ENCODE results near the gene ATP2B3.

Gene ATP2B3

DNA sequence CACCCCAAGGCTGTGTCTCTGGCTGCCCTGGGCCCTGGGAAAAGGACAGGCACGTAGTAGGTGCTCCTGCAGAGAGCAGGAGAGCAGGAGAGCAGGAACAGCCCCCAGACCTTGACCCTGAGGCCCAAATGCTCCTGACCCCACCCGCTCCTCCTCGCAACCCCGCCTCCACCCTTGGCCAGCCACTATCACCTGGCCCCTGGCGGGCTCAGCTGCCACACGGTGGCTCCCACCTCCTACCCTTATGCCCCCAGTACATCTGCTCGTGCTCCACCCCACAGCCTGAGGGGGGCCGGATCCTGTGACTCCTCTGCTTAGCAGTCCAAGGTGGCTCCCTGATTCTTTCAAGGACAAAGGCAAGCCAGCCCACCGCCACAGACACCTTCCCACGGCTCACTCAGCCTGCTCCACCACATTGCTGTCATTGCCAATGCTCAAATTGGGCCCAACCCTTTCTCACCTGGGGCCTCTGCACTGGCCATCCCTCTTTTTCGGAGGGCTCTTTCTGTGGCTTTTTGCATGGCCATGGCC lies 41.6 kb upstream of the ATP2B3 start:
- Histone ChIP-seq H3K79me2 (ENCODE audit: insufficient read depth, low read length) (no peaks in the 10 kb centered on the region), H3K27me3 (ENCODE audit: insufficient read depth, low read length, poor library complexity, severe bottlenecking) (no peaks in the 10 kb centered on the region), H3K36me3 (ENCODE audit: insufficient read depth, low read length) (no peaks in the 10 kb centered on the region), H3K4me1 (ENCODE audit: insufficient read depth, low read length, poor library complexity, severe bottlenecking) (no peaks in the 10 kb centered on the region), H3K9me2 (replicated peaks; ENCODE audit: low read depth, low read length) (no peaks in the 10 kb centered on the region), H4K20me1 (ENCODE audit: insufficient read depth, low read length, poor library complexity, severe bottlenecking) (no peaks in the 10 kb centered on the region), H3K9me3 (ENCODE audit: insufficient read depth, low read depth, low read length) (no peaks in the 10 kb centered on the region), H3K9ac (ENCODE audit: low read depth, low read length, poor library complexity, severe bottlenecking) (no peak overlapping the region), H3F3A (ENCODE audit: low read depth) (no peaks in the 10 kb centered on the region), H3K4me3 (ENCODE audit: low read length, poor library complexity, severe bottlenecking) (no peak overlapping the region), H3K4me2 (ENCODE audit: low read depth, low read length, poor library complexity, severe bottlenecking) (no peak overlapping the region), H2AFZ (ENCODE audit: low read length) (no peak overlapping the region)
- TF ChIP-seq, protein P1, sequence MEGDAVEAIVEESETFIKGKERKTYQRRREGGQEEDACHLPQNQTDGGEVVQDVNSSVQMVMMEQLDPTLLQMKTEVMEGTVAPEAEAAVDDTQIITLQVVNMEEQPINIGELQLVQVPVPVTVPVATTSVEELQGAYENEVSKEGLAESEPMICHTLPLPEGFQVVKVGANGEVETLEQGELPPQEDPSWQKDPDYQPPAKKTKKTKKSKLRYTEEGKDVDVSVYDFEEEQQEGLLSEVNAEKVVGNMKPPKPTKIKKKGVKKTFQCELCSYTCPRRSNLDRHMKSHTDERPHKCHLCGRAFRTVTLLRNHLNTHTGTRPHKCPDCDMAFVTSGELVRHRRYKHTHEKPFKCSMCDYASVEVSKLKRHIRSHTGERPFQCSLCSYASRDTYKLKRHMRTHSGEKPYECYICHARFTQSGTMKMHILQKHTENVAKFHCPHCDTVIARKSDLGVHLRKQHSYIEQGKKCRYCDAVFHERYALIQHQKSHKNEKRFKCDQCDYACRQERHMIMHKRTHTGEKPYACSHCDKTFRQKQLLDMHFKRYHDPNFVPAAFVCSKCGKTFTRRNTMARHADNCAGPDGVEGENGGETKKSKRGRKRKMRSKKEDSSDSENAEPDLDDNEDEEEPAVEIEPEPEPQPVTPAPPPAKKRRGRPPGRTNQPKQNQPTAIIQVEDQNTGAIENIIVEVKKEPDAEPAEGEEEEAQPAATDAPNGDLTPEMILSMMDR (conservative IDR thresholded peaks at IDR 0.05; ENCODE audit: low read length) = no peak
- no peak for TF ChIP-seq EZH2phosphoT487 (IDR thresholded peaks at IDR 0.05; ENCODE audit: borderline replicate concordance)

- Histone ChIP-seq H3K4me1 (ENCODE audit: insufficient read depth, low read length, poor library complexity, severe bottlenecking) (no peaks in the 10 kb centered on the region), H3K4me2 (ENCODE audit: low read depth, low read length, poor library complexity, severe bottlenecking) (no peak overlapping the region), H3K36me3 (ENCODE audit: insufficient read depth, low read length) (no peaks in the 10 kb centered on the region), H3K4me3 (ENCODE audit: low read length, poor library complexity, severe bottlenecking) (no peak overlapping the region), H2AFZ (ENCODE audit: low read length) (no peak overlapping the region), H3K9me2 (replicated peaks; ENCODE audit: low read depth, low read length) (no peaks in the 10 kb centered on the region), H3K9me3 (ENCODE audit: insufficient read depth, low read depth, low read length) (no peaks in the 10 kb centered on the region), H3F3A (ENCODE audit: low read depth) (no peaks in the 10 kb centered on the region), H3K27me3 (ENCODE audit: insufficient read depth, low read length, poor library complexity, severe bottlenecking) (no peaks in the 10 kb centered on the region), H3K9ac (ENCODE audit: low read depth, low read length, poor library complexity, severe bottlenecking) (no peak overlapping the region), H4K20me1 (ENCODE audit: insufficient read depth, low read length, poor library complexity, severe bottlenecking) (no peaks in the 10 kb centered on the region), H3K79me2 (ENCODE audit: insufficient read depth, low read length) (no peaks in the 10 kb centered on the region)
- TF ChIP-seq EZH2phosphoT487 (IDR thresholded peaks at IDR 0.05; ENCODE audit: borderline replicate concordance) = no peak
These were observed 40.6 kb upstream of the ATP2B3 start for GRCh38 chrX:153476666-153477363.

GRCh38 chrX:153477364-153477857 lies 40.0 kb upstream of the ATP2B3 start:
- H3F3A ChIP-seq (ENCODE audit: low read depth) = no peaks in the 10 kb centered on the region
- H3K79me2 ChIP-seq (ENCODE audit: insufficient read depth, low read length) = no peaks in the 10 kb centered on the region
- no peaks in the 10 kb centered on the region for H3K9me2 ChIP-seq (replicated peaks; ENCODE audit: low read depth, low read length)
- TF ChIP-seq EZH2phosphoT487 (IDR thresholded peaks at IDR 0.05; ENCODE audit: borderline replicate concordance) = no peak
- TF ChIP-seq, protein P1 (conservative IDR thresholded peaks at IDR 0.05; ENCODE audit: low read length) = no peak
- no peaks in the 10 kb centered on the region for H3K9me3 ChIP-seq (ENCODE audit: insufficient read depth, low read depth, low read length)
- H3K27me3 ChIP-seq (ENCODE audit: insufficient read depth, low read length, poor library complexity, severe bottlenecking) = no peaks in the 10 kb centered on the region
- no peaks in the 10 kb centered on the region for H4K20me1 ChIP-seq (ENCODE audit: insufficient read depth, low read length, poor library complexity, severe bottlenecking)
- no peak overlapping the region for H2AFZ ChIP-seq (ENCODE audit: low read length)
- H3K9ac ChIP-seq (ENCODE audit: low read depth, low read length, poor library complexity, severe bottlenecking) = no peak overlapping the region
- H3K36me3 ChIP-seq (ENCODE audit: insufficient read depth, low read length) = no peaks in the 10 kb centered on the region
- H3K4me2 ChIP-seq (ENCODE audit: low read depth, low read length, poor library complexity, severe bottlenecking) = no peak overlapping the region
- no peaks in the 10 kb centered on the region for H3K4me1 ChIP-seq (ENCODE audit: insufficient read depth, low read length, poor library complexity, severe bottlenecking)
- H3K4me3 ChIP-seq (ENCODE audit: low read length, poor library complexity, severe bottlenecking) = no peak overlapping the region
